ENCODE data around the gene PTPRM.

The PTPRM gene

GRCh38 chr18:7760967-7761948, 194.1 kb downstream of the PTPRM start:
- CTCF ChIA-PET: no interaction called here
- DNase-seq: no peak
- Mint-ChIP-seq H3K27me3 (no peaks in the 10 kb centered on the region), H3K4me3 (no peak overlapping the region), H3K9me3 (peaks cover 4% of the 10 kb centered on the region), H3K4me1 (no peaks in the 10 kb centered on the region), H3K27ac (no peak overlapping the region), H3K36me3 (no peaks in the 10 kb centered on the region)

- peaks cover 1% of the 10 kb centered on the region for H3K9me3 Mint-ChIP-seq
- no peaks in the 10 kb centered on the region for H3K4me1 Mint-ChIP-seq
- H3K4me3 Mint-ChIP-seq: no peak overlapping the region
- no peaks in the 10 kb centered on the region for H3K36me3 Mint-ChIP-seq
- CTCF ChIA-PET: no interaction called here
- no peak for DNase-seq
- H3K27ac Mint-ChIP-seq: no peak overlapping the region
- H3K27me3 Mint-ChIP-seq: no peaks in the 10 kb centered on the region
These were observed 197.3 kb downstream of the PTPRM start for GRCh38 chr18:7764405-7764804.

- no peaks in the 10 kb centered on the region for H3K27me3 Mint-ChIP-seq
- no peak overlapping the region for H3K4me3 Mint-ChIP-seq
- H3K4me1 Mint-ChIP-seq: no peaks in the 10 kb centered on the region
- no peak for DNase-seq
- H3K27ac Mint-ChIP-seq: no peak overlapping the region
- no peaks in the 10 kb centered on the region for H3K36me3 Mint-ChIP-seq
- H3K9me3 Mint-ChIP-seq: peaks cover 1% of the 10 kb centered on the region
- CTCF ChIA-PET: no interaction called here
These were observed 199.2 kb downstream of the PTPRM start for GRCh38 chr18:7766346-7766745.

GRCh38 chr18:7766817-7767216, 199.7 kb downstream of the PTPRM start:
- CTCF ChIA-PET: no interaction called here
- Mint-ChIP-seq H3K9me3 (peaks cover 1% of the 10 kb centered on the region), H3K4me1 (no peaks in the 10 kb centered on the region), H3K27ac (no peak overlapping the region), H3K4me3 (no peak overlapping the region), H3K36me3 (no peaks in the 10 kb centered on the region), H3K27me3 (no peaks in the 10 kb centered on the region)
- DNase-seq: no peak

GRCh38 chr18:7770908-7771307, 203.8 kb downstream of the PTPRM start:
- no peaks in the 10 kb centered on the region for H3K9me3 Mint-ChIP-seq
- no peaks in the 10 kb centered on the region for H3K4me1 Mint-ChIP-seq
- peaks cover 4% of the 10 kb centered on the region for H3K27me3 Mint-ChIP-seq
- no peak overlapping the region for H3K4me3 Mint-ChIP-seq
- H3K27ac Mint-ChIP-seq: no peak overlapping the region
- DNase-seq: no peak
- CTCF ChIA-PET: no interaction called here
- H3K36me3 Mint-ChIP-seq: no peaks in the 10 kb centered on the region

- no peak for DNase-seq
- H3K27me3 Mint-ChIP-seq: peaks cover 4% of the 10 kb centered on the region
- CTCF ChIA-PET: no interaction called here
- no peak overlapping the region for H3K4me3 Mint-ChIP-seq
- H3K9me3 Mint-ChIP-seq: no peaks in the 10 kb centered on the region
- H3K27ac Mint-ChIP-seq: no peak overlapping the region
- no peaks in the 10 kb centered on the region for H3K4me1 Mint-ChIP-seq
- no peaks in the 10 kb centered on the region for H3K36me3 Mint-ChIP-seq
These were observed 205.4 kb downstream of the PTPRM start for GRCh38 chr18:7772510-7772888.

- CTCF ChIA-PET: no interaction called here
- H3K4me1 Mint-ChIP-seq: no peaks in the 10 kb centered on the region
- H3K27me3 Mint-ChIP-seq: peaks cover 4% of the 10 kb centered on the region
- H3K9me3 Mint-ChIP-seq: no peaks in the 10 kb centered on the region
- H3K27ac Mint-ChIP-seq: no peak overlapping the region
- no peak overlapping the region for H3K4me3 Mint-ChIP-seq
- no peaks in the 10 kb centered on the region for H3K36me3 Mint-ChIP-seq
- DNase-seq: no peak
These were observed 205.8 kb downstream of the PTPRM start for GRCh38 chr18:7772951-7773350.

GRCh38 chr18:7775128-7775527, 208.0 kb downstream of the PTPRM start:
- no peak overlapping the region for H3K27ac Mint-ChIP-seq
- H3K4me3 Mint-ChIP-seq: no peak overlapping the region
- H3K9me3 Mint-ChIP-seq: no peaks in the 10 kb centered on the region
- CTCF ChIA-PET: no interaction called here
- no peak for DNase-seq
- no peaks in the 10 kb centered on the region for H3K4me1 Mint-ChIP-seq
- no peaks in the 10 kb centered on the region for H3K36me3 Mint-ChIP-seq
- peaks cover 4% of the 10 kb centered on the region for H3K27me3 Mint-ChIP-seq

- Mint-ChIP-seq H3K9me3 (no peaks in the 10 kb centered on the region), H3K27me3 (peaks cover 4% of the 10 kb centered on the region), H3K4me3 (no peak overlapping the region), H3K27ac (no peak overlapping the region), H3K36me3 (no peaks in the 10 kb centered on the region), H3K4me1 (no peaks in the 10 kb centered on the region)
- no peak for DNase-seq
- CTCF ChIA-PET: no interaction called here
These were observed 208.7 kb downstream of the PTPRM start for GRCh38 chr18:7775843-7776242.

- DNase-seq: no peak
- CTCF ChIA-PET: no interaction called here
- Mint-ChIP-seq H3K4me3 (no peak overlapping the region), H3K36me3 (no peaks in the 10 kb centered on the region), H3K9me3 (no peaks in the 10 kb centered on the region), H3K4me1 (no peaks in the 10 kb centered on the region), H3K27ac (no peak overlapping the region), H3K27me3 (no peaks in the 10 kb centered on the region)
These were observed 211.1 kb downstream of the PTPRM start for GRCh38 chr18:7778181-7778580.

GRCh38 chr18:7779211-7779610, 212.1 kb downstream of the PTPRM start:
- DNase-seq: no peak
- Mint-ChIP-seq H3K9me3 (no peaks in the 10 kb centered on the region), H3K36me3 (no peaks in the 10 kb centered on the region), H3K4me3 (no peak overlapping the region), H3K4me1 (no peaks in the 10 kb centered on the region), H3K27me3 (no peaks in the 10 kb centered on the region), H3K27ac (no peak overlapping the region)
- CTCF ChIA-PET: no interaction called here

- Mint-ChIP-seq H3K27ac (no peak overlapping the region), H3K27me3 (no peaks in the 10 kb centered on the region), H3K36me3 (no peaks in the 10 kb centered on the region), H3K4me3 (no peak overlapping the region), H3K4me1 (no peaks in the 10 kb centered on the region), H3K9me3 (no peaks in the 10 kb centered on the region)
- CTCF ChIA-PET: no interaction called here
- no peak for DNase-seq
These were observed 217.1 kb downstream of the PTPRM start for GRCh38 chr18:7784171-7784570.

- Mint-ChIP-seq H3K4me1 (no peaks in the 10 kb centered on the region), H3K27ac (no peak overlapping the region), H3K4me3 (no peak overlapping the region), H3K27me3 (no peaks in the 10 kb centered on the region), H3K36me3 (no peaks in the 10 kb centered on the region), H3K9me3 (no peaks in the 10 kb centered on the region)
- CTCF ChIA-PET: no interaction called here
- no peak for DNase-seq
These were observed 219.5 kb downstream of the PTPRM start for GRCh38 chr18:7786569-7786968.

- H3K4me1 Mint-ChIP-seq: no peaks in the 10 kb centered on the region
- no peak for DNase-seq
- no peaks in the 10 kb centered on the region for H3K9me3 Mint-ChIP-seq
- no peak overlapping the region for H3K4me3 Mint-ChIP-seq
- CTCF ChIA-PET: no interaction called here
- H3K27me3 Mint-ChIP-seq: no peaks in the 10 kb centered on the region
- no peaks in the 10 kb centered on the region for H3K36me3 Mint-ChIP-seq
- no peak overlapping the region for H3K27ac Mint-ChIP-seq
These were observed 220.2 kb downstream of the PTPRM start for GRCh38 chr18:7787339-7787738.

GRCh38 chr18:7789856-7790552, 222.9 kb downstream of the PTPRM start:
- CTCF ChIA-PET: no interaction called here

More at GRCh38 chr18:7789856-7790552, 222.9 kb downstream of the PTPRM start:
- H3K4me1 Mint-ChIP-seq: no peaks in the 10 kb centered on the region
- H3K4me3 Mint-ChIP-seq: no peak overlapping the region
- no peaks in the 10 kb centered on the region for H3K36me3 Mint-ChIP-seq
- no peak for DNase-seq
- no peak overlapping the region for H3K27ac Mint-ChIP-seq
- H3K27me3 Mint-ChIP-seq: no peaks in the 10 kb centered on the region
- H3K9me3 Mint-ChIP-seq: no peaks in the 10 kb centered on the region
